Raji (cell line): ENCODE data around the gene TM4SF20.
"Not testable (repeated sequence)": the region's sequence is repeated elsewhere in the genome, so short reads cannot be mapped to it uniquely, and the experiment has no call there.

Experiments used
- POLR2A ChIP-seq: IDR thresholded peaks from 2 replicates; pipeline ENCODE4 v1.6.1; 2011; ENCODE audit warnings: low read depth, low read length, control low read depth; ENCODE audit not compliant: insufficient read depth

Gene TM4SF20

GRCh38 chr2:227406177-227407031, 27.3 kb upstream of the TM4SF20 start:
- no peak for TF ChIP-seq POLR2A

GRCh38 chr2:227404585-227405271, 25.6 kb upstream of the TM4SF20 start:
- no peak for TF ChIP-seq POLR2A

GRCh38 chr2:227402959-227403358, 23.9 kb upstream of the TM4SF20 start:
- no peak for TF ChIP-seq POLR2A

- TF ChIP-seq POLR2A, result no peak
Observed at GRCh38 chr2:227402321-227402720, 23.2 kb upstream of the TM4SF20 start.

GRCh38 chr2:227401550-227401949, 22.4 kb upstream of the TM4SF20 start:
- no peak for TF ChIP-seq POLR2A

GRCh38 chr2:227398684-227399670, 19.9 kb upstream of the TM4SF20 start:
- no peak for TF ChIP-seq POLR2A

- no peak for TF ChIP-seq POLR2A
Observed at GRCh38 chr2:227397562-227397961, 18.5 kb upstream of the TM4SF20 start.

- TF ChIP-seq POLR2A, result no peak
Observed at GRCh38 chr2:227395556-227395955, 16.4 kb upstream of the TM4SF20 start.

- no peak for TF ChIP-seq POLR2A
Observed at GRCh38 chr2:227394401-227394800, 15.3 kb upstream of the TM4SF20 start.

GRCh38 chr2:227390468-227391256, 11.6 kb upstream of the TM4SF20 start:
- no peak for TF ChIP-seq POLR2A

- no peak for TF ChIP-seq POLR2A
Observed at GRCh38 chr2:227389661-227390060, 10.6 kb upstream of the TM4SF20 start.

- no peak for TF ChIP-seq POLR2A
Observed at GRCh38 chr2:227389231-227389630, 10.1 kb upstream of the TM4SF20 start.

- TF ChIP-seq POLR2A, result no peak
Observed at GRCh38 chr2:227388537-227389011, 9.5 kb upstream of the TM4SF20 start.

- TF ChIP-seq POLR2A, result not testable (repeated sequence)
Observed at GRCh38 chr2:227387583-227387982, 8.5 kb upstream of the TM4SF20 start, which contains the start of gene SCYGR1. Gene SCYGR1, minus strand, starts transcription at chr2:227387949. Its CDS starts 0 bp downstream, at chr2:227387949.
